Tibial artery (tissue), 4 donors: Measurements from ENCODE around the gene GNPDA1.
A peak's percentile ranks its signal among the peaks of the same experiment; 100 is the strongest.

ENCODE experiments used
- DNase-seq, 2 donors: peaks; one replicate each; pipeline ENCODE4 v3.0.0-alpha.2; 2019
- H3K27ac ChIP-seq, 2 donors: fragments of 200-600 bp; sonication (generic) in 1 of 2; 1 replicate in 1 of 2; 2 replicates in 1 of 2; pipeline ENCODE4 v1.5.1; 2018 to 2019; ENCODE audit warnings: mild to moderate bottlenecking in 1 of 2
- H3K27me3 ChIP-seq, 2 donors: fragments of 200-600 bp; sonication (generic) in 1 of 2; one replicate each; pipeline versions ENCODE4 v1.5.1 to v1.6.0; 2016 to 2019
- H3K36me3 ChIP-seq, 3 donors: fragments of 200-600 bp; sonication (generic) in 2 of 3; one replicate each; pipeline ENCODE4 v1.5.1; 2016 to 2019; ENCODE audit warnings: mild to moderate bottlenecking in 2 of 3
- H3K4me1 ChIP-seq, 4 donors: fragments of 200-600 bp; sonication (generic) in 2 of 4; 1 replicate in 3 of 4; 2 replicates in 1 of 4; pipeline ENCODE4 v1.5.1; 2016 to 2019
- H3K4me3 ChIP-seq, 2 donors: fragments of 200-600 bp; sonication (generic) in 1 of 2; 1 replicate in 1 of 2; 2 replicates in 1 of 2; pipeline ENCODE4 v1.5.1; 2018 to 2019; ENCODE audit warnings: mild to moderate bottlenecking in 2 of 2
- H3K9me3 ChIP-seq, 3 donors: fragments of 200-600 bp; sonication (generic) in 1 of 3; one replicate each; pipeline ENCODE4 v1.5.1; 2016 to 2019
- intact Hi-C: fragments of 100-400 bp; cut with DNase I; formaldehyde crosslinking; loops from one replicate; pipeline ENCODE4 v1.15.0; 2023; ENCODE audit warnings: low total_unique reads
- TF ChIP-seq, protein P1 (sequence below), 2 experiments: fragments of 200-600 bp in 1 of 2; fragments of 450-650 bp in 1 of 2; IDR thresholded peaks; one replicate each; pipeline ENCODE4 v1.5.1; 2017 to 2019; ENCODE audit warnings: antibody characterized with exemption in 2 of 2, mild to moderate bottlenecking in 1 of 2, moderate library complexity in 1 of 2

The GNPDA1 gene

DNA sequence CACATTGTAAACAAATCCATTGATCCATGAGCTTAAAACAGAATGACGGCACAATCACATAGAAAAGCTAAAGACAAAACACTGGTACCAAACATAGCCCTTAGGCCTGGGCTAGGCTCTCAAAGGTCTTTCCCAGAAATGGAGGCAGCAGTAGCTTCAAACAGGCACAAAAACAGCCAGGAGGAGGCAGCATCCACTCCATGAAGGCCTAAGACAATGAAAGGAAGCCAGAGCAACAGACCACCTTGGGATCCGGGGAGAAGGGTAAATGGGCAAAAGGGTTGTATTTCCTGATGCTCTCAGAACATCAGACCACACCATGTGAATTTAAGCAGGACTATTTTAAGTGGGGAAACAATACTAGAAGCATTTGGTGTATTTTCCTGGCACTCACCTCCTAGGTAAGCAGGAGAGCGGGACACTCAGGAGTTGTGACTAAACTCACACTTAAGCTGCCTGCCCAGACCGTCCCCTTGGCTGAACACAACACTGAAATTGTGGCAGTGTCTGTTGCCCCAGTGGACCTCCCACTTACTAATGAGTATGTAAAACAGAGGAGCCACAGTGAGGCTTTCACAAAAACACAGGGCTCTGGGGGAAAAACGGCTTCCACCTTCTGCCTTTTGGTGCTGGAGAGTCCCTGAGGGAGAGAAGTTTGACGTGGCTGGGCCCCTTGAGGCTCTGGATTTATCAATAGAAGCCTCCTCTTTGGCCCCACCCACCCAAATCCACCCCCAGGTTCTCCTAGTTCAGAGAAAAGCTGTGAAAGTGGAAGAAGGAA is 11.9 kb downstream of the GNPDA1 start:
- Histone ChIP-seq H3K36me3 (peaks cover 26 to 72% (median 71%) of the 10 kb centered on the region in 3 donors), H3K4me3 (no peak overlapping the region), H3K9me3 (no peaks in the 10 kb centered on the region), H3K4me1 (no peaks in the 10 kb centered on the region), H3K27ac (peak overlapping the region in 1 of 2 donors; percentile 28), H3K27me3 (no peaks in the 10 kb centered on the region)
- TF ChIP-seq, protein P1, sequence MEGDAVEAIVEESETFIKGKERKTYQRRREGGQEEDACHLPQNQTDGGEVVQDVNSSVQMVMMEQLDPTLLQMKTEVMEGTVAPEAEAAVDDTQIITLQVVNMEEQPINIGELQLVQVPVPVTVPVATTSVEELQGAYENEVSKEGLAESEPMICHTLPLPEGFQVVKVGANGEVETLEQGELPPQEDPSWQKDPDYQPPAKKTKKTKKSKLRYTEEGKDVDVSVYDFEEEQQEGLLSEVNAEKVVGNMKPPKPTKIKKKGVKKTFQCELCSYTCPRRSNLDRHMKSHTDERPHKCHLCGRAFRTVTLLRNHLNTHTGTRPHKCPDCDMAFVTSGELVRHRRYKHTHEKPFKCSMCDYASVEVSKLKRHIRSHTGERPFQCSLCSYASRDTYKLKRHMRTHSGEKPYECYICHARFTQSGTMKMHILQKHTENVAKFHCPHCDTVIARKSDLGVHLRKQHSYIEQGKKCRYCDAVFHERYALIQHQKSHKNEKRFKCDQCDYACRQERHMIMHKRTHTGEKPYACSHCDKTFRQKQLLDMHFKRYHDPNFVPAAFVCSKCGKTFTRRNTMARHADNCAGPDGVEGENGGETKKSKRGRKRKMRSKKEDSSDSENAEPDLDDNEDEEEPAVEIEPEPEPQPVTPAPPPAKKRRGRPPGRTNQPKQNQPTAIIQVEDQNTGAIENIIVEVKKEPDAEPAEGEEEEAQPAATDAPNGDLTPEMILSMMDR (IDR thresholded peaks at IDR 0.05) = peak in 1 of 2 experiments; percentile 10
- DNase-seq = no peak
- intact Hi-C loops = no loop called here

DNA sequence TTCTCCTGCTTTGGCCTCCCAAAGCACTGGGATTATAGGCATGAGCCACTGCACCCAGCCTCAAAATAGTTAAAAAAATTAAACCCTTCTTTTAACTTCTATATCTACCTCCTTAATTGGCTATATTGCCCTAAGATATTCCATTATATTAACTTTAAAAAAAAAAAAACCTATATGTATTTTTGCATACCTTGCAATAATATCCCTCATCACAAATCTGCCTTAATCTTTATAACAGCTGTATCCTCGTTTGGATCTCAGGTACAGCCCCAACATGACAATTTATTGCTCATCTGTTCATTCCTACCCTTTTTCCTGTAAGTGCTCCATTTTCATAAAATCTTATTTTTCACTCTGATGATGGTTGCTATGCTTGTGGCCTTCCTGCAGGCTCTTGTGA is 12.7 kb downstream of the GNPDA1 start:
- no peaks in the 10 kb centered on the region for H3K9me3 ChIP-seq
- TF ChIP-seq, protein P1 (IDR thresholded peaks at IDR 0.05) = no peak
- H3K36me3 ChIP-seq = peaks cover 24 to 65% (median 64%) of the 10 kb centered on the region in 3 donors
- intact Hi-C loops = no loop called here
- H3K4me3 ChIP-seq = no peak overlapping the region
- DNase-seq = no peak
- H3K27me3 ChIP-seq = no peaks in the 10 kb centered on the region
- no peak overlapping the region for H3K27ac ChIP-seq
- no peaks in the 10 kb centered on the region for H3K4me1 ChIP-seq

DNA sequence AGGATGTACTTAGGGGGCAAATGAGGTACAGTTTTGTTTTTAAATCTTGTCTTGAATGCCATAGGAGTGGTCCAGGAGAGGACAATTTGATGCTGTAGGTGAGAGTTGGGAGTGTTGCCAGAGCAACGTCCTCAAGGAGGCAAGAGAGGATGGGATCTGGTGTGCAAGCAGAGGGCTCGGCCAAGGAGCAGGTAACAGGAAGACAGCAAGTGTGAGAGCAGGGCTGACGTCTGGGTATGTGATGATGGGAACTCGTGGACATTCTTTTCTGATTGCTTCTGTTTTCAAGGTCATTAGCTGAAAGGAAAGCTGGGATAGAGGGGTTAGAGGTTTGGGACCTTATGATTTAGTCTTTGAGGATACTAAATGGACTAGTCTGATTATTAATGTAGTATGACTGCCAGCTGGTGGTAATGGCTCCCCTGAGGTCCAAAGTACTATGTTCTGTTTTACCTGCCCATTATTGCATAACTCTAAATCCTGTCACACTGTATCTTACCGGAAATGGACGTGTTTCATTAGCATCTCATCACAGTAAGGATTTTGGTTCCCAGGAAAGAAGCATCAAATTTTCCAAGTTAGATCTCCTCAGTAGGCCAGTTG is 15.4 kb downstream of the GNPDA1 start:
- no peak for DNase-seq
- Histone ChIP-seq H3K4me3 (no peak overlapping the region), H3K27ac (no peak overlapping the region), H3K36me3 (peaks cover 26 to 55% (median 51%) of the 10 kb centered on the region in 3 donors), H3K9me3 (no peaks in the 10 kb centered on the region), H3K27me3 (no peaks in the 10 kb centered on the region), H3K4me1 (peaks cover 0 to 4% (median 0%) of the 10 kb centered on the region in 4 donors)
- intact Hi-C loops = no loop called here
- TF ChIP-seq, protein P1 (IDR thresholded peaks at IDR 0.05) = no peak

DNA sequence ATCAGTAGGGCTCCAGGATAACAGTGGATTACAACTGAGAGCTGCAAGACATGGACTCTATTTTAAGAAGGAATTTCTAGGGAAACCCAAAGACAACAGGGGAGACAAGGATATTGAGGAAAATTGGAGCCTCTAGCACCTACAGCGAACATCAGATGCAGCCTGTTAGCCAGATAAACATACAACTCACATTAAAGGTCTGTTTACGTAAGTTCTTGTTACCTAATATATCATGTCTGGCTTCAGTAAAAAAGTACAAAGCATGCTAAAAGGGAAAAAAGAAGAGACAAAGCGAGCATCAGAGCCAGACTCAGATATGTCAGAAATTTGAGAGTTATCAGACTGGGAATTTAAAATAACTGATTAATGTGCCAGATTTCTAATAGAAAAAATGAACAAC is 17.2 kb downstream of the GNPDA1 start:
- Histone ChIP-seq H3K36me3 (peaks cover 13 to 45% (median 33%) of the 10 kb centered on the region in 3 donors), H3K4me3 (no peak overlapping the region), H3K9me3 (no peaks in the 10 kb centered on the region), H3K27me3 (no peaks in the 10 kb centered on the region), H3K27ac (no peak overlapping the region), H3K4me1 (peaks cover 0 to 5% (median 0%) of the 10 kb centered on the region in 4 donors)
- intact Hi-C loops = no loop called here
- no peak for DNase-seq
- TF ChIP-seq, protein P1 (IDR thresholded peaks at IDR 0.05) = no peak

DNA sequence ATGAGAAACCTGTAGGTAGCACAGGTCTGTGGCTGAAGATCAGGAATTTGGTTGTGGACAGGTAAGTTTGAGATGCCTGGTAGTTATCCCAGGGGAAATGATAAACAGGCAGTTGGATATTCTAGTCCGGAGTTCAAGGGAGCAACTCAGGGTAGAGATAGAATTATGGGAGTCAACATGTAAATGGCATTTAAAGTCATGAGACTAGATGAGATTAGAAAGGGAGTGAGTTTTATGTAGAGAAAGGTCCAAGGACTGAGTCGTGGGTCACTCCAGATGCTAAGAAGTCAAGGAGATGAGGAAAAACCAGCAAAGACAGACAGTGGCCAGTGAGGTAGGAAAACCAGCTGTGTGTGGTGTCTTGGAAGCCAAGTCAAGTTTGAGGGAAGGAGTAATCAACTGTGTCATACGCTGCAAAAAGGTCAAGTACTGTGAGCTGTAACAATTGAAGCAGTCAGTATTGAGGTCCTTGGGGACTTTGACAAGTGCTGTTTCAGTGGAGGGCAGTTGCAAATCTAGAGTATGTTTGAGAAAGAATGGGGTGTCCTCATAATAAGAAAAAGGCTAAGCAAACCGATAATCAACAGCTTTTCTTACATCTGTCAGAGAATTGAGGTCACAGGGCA is 18.2 kb downstream of the GNPDA1 start:
- H3K36me3 ChIP-seq = peaks cover 13 to 41% (median 27%) of the 10 kb centered on the region in 3 donors
- H3K9me3 ChIP-seq = no peaks in the 10 kb centered on the region
- TF ChIP-seq, protein P1 (IDR thresholded peaks at IDR 0.05) = no peak
- H3K27ac ChIP-seq = no peak overlapping the region
- no peak overlapping the region for H3K4me3 ChIP-seq
- H3K27me3 ChIP-seq = no peaks in the 10 kb centered on the region
- peaks cover 0 to 5% (median 0%) of the 10 kb centered on the region in 4 donors for H3K4me1 ChIP-seq
- intact Hi-C loops = loop anchor here (5.0 kb wide), 1 partner anchor 148 kb away; no protein-coding TSS in a partner anchor
- no peak for DNase-seq
